NCI-H2171 treated with DMSO at 0.1 percent for 48 hours (cell line): ENCODE data around the gene KRT9.
"Not testable (repeated sequence)": the region's sequence is repeated elsewhere in the genome, so short reads cannot be mapped to it uniquely, and the experiment has no call there.

ENCODE experiments used
- DNase-seq: peaks from one replicate; lab custom pipeline; 2025; lab: John Stamatoyannopoulos, UW

Gene KRT9

DNA sequence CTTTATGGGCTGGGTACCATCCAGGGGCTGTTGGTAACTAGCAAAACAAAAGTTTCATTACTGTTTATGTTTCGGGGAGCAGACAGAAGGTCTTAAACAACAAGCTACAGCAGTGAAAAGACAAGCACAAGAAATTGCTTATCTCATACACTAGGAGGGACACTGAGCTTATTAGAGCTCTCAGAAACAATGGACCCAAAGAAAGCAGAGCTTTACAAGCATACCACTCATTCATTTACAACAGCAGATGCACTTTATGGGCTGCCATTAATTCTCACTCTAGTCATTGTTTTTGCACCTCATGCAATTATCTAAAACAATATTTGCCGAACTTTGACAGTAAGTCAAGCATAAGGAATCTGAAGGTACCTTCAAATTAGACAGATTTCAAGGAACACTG, 30.7 kb upstream of the KRT9 start:
- no peak for DNase-seq

DNA sequence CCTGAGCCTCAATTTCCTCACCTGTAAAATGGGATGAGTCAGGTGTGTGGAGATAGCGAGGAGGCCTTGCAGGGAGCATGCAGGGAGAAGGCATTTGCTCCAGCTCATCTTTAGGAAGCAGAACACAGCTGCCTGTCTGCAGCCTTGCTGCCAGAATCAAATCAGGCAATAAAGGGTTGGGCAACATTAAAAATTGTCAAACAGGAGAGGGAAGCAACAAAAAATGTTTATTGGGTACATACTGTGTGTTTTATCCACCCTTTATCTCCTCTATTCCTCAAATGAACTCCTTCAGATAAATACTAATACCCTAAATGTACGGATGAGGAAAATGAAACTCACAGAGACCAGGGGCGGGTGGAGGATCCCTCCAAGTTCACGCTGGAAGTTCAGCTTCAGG, 28.5 kb upstream of the KRT9 start:
- DNase-seq = no peak

DNA sequence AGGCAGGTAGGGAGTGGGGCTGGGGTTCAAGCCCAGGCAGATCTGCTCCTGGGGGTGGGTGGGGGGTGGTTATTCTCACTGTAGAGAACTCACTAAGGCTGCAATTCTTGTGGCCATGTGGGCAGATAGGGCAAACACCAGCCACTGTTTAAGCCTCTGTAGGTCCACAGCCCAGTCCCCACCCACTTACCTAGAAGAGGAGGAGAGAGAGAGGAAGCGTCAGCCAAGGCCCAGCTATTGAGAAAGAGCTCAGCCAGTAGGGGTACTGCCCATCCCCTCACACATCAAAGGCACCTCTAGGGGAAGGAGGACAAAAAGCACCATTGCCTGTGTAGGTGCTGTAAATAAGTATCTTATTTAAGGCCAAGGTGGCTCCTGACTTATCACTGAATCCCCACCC, 27.8 kb upstream of the KRT9 start:
- no peak for DNase-seq

DNA sequence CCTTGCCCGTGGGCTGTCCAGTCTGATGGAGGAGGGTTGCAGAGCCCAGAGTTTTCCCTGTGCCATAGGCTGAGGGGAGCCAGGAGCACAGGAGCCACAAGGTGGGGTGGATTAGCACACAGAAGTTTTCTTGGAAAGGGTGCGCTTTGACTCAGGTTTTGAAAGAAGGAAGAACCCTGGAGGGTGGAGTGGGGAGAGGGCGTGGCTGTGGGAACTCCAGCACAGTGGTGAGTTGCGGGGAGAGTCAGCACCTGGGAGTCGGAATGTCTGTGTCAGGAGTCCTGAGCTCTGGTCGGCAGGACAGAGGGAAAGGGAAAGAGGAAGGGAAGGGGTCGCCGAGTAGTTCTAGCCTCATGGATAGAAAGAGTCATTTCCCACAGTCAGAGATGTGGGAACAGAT, 23.7 kb upstream of the KRT9 start:
- no peak for DNase-seq

DNA sequence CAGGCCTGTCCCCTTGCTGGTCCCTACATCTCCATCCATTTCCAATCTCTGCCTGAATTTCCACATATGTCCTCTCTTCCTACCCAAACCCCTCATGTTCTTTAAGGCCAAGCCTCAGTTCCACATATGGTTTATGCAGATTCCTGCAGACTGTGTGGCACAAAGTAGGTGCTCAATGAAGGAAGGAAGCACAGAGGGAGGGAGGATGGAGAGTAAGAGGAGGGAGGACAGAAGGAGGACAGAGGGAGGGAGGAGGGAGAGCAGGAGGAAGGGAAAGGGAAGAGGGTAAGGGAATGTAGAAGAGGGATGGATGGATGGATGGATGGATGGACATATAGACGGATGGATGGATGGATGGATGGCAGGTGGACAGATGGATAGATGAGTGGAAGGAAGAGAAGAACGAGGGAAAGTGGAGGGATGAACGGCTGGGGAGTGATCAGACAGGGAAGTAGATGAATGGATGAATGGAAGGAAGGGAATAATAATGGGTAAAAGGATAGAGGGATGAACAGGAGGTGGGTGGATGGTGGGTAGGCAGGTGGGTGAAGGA, 22.6 kb upstream of the KRT9 start:
- DNase-seq = no peak

DNA sequence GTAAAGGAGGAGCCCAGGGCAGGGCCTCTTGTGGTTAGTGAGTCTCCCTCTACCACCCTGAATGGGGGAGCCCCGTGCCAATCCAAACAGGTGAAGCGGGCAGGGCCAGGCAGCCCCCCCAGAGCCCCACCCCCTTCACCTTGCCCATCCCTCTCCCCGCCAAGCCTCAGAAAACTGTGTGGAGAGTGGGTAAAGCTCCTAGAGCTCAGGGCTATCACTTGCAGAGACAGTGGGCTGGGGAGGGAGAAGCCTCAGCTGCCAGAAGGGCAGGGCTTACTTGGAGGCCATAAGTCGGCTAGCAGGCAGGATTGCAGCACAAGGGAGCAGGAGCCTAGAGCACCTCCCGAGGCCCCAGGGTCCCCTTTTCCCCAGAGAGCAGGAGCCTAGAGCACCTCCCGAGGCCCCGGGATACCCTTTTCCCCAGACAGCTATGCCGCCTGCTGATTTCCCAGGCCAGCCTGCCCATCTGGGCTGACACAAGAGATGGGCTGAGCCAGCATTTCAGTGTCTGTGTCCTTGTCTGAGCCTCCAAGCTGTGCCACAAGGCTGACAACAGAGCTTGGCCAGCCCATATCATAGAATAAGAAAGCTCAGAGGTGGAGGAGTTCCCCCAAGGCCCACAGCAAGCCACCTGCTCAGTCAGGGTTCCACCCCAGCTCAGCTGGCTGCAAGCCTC, 21.6 kb upstream of the KRT9 start:
- DNase-seq = no peak

DNA sequence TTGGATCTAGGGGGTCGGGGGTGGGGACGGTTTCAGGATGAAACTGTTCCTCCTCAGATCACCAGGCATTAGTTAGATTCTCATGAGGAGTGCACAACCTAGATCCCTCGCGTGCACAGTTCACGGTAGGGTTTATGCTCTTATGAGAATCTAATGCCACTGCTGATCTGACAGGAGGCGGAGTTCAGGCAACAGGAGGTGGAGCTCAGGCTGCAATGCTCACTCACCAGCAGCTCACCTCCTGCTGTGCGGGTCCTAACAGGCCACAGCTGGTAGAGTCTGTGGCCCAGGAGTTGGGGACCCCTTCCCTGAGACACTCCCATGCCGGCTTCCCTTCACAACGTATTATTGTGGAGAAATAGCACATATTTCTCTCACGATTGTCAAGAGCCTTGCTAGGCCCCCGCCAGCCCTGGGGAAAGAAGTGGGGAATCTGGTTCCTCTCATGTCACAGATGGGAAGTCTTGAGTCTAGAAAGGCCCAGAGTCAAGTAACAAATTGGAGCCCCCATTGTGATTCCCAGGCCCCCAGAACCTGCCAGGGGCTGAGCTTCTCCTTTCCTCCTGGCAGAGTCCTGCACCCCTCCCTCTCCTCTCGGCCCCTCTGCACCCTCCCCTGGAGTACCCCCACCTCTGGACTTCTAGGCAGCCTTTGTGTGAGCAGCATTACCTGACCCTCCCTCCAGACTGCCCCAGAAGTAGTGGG, 20.9 kb upstream of the KRT9 start:
- no peak for DNase-seq

DNA sequence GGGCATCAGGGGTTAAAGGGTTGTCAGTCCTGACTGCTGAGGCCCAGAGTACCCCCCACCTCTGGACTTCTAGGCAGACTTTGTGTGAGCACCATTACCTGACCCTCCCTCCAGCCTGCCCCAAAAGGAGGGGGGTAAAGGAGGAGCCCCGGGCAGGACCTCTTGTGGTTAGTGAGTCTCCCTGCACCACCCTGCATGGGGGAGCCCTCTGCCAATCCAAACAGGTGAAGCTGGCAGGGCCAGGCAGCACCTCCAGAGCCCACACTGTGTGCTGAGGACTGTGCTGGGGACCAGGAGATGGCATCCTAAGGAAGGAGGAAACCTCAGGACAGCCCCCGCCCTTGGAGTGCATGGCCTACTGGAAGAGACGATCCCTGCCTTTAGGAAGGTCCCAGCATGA, 17.4 kb upstream of the KRT9 start:
- DNase-seq = no peak

DNA sequence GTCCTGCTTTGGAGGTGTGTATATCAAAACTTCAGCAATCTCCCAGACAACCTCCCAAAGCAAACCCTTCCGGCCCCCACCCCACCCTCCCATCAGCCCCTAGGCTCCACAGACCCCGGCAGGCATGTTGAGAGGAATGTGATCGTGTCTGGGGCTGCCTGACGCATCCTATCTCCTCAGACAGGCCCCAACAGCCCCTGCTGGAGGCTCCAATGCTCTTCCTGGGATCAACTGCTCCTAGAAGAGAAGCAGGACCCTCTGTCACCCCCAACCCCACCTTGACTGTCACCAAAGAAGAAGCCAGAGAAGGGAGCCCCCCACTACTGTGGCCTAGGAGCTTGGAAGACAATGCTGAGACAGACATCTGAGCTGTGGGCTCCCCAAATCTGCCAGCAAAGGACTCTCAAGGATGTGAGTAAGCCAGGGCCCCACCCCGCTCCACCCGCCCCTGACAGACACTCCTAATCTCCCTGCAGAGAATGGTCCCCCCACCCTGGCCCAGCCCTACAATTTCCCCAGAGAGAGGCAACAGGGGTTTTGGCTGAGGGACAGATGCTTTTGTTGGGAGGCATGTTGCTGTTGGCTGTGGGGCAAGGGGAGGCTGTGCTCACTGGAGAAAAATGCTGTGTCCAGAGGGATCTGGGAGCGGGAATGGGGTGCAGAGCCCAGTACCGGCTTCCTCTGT, 16.4 kb upstream of the KRT9 start:
- DNase-seq = no peak

DNA sequence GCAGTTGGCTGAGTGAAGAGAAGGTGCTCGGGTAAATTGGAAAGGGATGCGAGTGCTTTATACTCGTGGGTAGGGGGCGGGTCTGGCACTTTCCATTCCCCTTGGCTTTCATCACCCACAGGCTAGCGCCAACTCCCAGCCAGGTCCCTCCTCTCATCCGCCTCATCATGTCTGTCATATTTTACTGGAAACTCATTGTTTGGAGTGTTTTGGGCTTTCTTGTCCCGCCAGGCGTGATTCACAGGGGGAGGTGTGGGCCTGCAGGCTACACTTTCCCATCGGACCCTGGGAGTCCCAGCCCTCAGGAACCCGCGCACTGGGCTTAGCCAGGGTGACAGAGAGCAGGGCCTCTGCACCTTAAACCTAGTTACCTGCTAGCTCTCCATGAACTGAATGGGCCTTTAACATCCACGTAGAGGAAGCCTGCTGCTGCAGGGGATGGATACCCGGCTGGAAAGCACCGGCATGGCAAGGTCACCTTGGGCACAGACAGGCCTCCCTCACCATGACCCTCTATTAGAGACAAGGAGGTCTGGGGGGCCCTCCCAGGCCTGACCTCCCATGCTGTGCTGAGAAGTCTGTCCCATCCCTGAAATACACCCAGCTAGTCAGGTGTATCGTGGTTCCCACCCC, 15.1 kb upstream of the KRT9 start, which contains the start of gene KRT14:
Gene KRT14, minus strand, starts transcription at position 33 of the 633 bp plus-strand sequence. CDS start 61 bp downstream, outside the sequence.
- no peak for DNase-seq

DNA sequence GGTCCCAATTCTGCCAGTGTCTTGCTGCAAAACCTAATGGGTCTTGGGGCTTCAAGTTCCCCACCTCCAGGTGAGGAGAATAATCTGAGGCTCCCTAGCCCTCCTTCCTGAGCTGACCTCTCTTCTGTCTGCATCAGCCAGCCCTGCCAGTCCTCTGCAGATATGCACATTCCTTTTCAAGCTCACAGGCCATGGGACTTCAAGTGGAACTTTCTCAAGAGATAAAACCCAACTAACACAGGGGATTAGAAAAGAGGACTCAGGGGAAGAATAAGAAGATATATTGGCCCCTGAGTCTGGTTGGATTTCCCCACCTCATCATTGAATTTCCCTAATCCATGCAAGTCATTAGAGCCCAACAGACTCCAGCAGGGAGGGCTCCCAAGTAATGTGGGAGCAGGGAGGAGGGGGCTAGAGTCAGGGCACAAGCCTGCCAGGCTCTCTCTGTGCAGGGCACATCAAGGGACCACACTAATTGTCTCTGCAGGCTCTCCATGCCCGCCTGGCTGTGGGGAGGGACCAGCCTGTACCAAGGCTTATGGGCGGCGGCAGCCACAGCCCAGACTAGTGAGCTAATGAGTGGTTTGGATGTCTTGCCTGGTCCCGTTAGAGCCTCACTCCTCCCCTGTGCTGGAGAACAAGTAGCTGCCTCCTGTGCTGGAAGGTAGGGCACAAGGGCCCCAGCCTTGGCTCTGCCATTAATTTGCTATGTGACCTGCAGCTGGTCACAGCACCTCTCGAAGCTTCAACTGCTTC, 13.6 kb upstream of the KRT9 start:
- DNase-seq = no peak

DNA sequence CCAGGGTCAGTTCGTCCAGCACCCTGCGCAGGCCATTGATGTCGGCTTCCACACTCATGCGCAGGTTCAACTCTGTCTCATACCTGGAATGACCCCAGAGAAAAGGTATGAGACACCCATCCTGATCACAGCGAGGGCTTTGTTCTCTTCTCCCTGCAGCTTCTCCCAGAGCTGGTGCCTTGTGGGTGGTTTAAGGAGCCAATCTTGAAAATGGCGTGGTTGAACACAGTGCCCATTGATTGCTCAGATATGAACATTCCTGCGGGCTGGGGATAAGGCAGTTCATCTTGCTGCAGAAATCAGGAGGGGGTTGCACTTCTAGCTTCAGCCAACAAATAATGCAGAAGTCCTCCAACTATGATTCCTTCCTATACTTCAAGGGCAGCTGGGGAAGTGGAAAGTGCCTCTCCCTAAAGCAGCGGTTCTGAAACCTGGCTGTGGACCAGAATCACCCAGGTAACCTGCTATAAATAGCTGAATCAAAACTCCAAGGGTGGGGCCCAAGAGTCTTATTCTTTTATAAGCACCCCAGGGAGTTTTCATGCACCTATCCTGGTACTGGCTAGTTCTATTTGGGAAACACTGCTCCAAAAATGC, 12.6 kb upstream of the KRT9 start:
- DNase-seq = not testable (repeated sequence)

DNA sequence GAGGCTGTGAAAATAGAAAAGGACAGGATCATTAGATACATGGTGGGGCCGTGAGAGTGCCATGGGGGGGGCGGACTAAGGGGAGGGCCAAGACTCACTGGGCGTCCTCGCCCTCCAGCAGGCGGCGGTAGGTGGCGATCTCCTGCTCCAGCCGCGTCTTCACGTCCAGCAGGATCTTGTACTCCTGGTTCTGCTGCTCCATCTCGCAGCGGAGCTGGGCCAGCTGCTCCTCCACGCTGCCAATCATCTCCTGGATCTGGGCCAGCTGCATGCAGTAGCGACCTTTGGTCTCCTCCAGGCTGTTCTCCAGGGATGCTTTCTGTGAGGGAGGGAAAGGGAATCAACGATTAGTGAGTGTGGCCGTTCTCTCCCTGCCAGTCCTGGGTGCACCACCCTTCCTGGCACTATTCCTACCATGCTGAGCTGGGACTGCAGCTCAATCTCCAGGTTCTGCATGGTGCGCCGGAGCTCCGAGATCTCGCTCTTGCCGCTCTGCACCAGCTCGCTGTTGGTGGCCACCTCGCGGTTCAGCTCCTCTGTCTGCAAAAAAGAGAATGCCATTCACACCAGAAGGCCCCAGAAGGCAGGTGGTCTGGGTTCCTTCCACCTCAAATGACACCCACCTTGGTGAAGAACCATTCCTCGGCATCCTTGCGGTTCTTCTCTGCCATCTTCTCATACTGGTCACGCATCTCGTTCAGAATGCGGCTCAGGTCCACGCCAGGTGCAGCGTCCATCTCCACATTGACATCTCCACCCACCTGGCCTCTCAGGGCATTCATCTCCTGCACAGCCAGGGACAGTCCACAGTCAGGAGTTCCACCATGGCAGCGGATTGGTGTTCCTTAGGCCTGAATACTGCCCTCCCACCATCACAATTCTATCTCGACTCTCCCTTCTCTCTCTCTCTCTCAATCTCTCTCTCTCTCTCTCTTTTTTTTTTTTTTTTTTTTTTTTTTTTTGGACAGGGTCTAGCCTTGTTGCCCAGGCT, 11.6 kb upstream of the KRT9 start:
- peak; percentile 11 for DNase-seq

DNA sequence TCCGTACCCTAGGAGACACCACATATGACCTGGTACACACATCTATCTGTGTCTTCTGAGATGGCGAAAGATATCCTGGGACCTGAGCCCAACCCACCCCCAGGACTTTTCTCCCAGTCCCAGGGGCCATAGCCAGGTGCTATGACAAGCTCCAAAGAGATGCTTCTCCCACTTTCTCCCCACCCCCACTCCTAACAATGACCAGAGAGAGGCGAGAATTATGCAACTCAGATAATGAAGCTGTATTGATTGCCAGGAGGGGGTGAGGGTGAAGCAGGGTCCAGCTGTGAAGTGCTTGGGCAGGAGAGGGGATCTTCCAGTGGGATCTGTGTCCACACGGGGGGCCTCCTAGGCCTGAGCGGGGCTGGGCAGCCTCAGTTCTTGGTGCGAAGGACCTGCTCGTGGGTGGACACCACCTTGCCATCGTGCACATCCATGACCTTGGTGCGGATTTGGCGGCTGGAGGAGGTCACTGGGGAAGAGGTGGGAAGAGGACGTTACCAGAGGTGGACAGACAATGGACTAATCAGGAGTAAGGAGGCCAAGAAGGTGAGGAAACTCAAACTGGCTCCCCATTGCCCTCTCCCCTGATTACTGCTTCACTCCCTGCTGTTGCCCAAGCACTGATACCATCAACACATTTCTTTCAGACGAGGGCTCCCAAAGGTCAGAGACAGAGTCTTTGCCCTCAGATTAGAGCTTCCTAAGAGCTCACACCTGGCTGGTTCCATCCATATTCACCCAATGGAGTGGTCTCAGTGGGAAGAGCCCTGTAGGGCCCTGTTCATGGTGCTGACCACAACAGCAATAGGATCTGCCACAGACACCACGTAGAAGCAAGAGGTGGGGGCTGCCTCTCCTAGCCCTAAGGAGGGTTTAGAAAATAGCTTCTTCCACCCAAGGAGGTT, 10.5 kb upstream of the KRT9 start:
- DNase-seq = not testable (repeated sequence)

DNA sequence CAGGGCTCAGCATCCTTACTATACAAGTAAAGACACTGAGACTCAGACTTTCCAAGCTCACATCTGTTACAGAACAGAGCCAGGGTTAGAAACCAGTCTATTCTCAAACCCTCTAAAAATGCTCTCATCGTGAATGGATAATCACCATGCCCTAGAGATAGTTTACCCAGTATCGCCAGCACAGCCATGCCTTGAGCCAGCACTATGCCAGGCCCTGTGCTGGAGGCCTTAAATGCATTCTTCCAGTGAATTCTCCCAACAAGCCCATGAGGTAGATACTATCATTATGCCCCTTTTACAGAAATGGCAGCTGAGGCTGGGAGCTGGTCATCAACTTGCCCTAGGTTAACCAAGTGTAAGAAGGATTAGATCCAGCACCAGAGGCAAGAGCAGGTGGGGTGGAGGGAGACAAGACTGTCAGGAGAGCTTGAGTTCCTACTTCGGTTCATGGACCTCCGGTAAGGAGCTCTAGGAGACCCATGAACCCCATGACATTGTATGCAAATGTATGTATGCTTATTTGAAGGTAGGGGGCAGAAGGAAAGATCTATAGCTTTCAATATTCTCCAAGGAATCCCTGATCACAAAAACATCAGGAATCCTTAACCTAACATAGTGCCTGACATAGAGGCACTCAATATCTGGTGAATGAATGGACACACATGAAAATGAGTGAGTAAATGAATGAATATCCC, 9.7 kb upstream of the KRT9 start:
- no peak for DNase-seq

DNA sequence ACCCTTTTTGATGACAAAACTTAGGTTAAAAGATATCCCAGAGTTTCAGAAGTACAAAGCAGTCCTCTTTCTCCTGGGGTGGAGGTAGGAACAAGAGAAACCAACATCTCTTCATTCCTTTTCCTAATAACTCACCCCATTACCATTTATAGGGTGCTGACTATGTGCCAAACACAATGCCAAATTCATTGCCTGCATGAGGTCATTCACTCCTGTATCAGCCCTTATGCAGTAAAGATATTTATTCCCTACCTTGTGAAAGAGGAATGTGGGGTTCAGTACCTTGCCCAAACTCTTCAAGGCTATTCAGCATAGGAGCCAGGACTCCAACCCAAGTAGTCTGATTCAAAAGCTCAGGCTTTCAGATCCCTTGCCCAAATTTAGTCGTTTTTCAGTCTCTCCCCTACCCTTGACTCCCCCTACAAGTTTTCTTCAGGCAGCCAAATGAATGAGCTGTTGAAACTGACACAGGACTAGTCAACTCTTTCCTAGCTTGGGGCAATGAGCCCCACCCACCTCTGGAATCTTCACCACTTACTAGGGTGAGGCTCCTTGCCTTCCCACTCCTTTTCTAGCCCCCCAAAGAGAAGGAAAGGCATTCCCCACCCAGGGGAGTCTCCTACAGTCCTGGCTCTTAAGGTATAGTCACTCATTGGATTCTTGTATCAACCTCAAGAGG, 9.0 kb upstream of the KRT9 start:
- no peak for DNase-seq

DNA sequence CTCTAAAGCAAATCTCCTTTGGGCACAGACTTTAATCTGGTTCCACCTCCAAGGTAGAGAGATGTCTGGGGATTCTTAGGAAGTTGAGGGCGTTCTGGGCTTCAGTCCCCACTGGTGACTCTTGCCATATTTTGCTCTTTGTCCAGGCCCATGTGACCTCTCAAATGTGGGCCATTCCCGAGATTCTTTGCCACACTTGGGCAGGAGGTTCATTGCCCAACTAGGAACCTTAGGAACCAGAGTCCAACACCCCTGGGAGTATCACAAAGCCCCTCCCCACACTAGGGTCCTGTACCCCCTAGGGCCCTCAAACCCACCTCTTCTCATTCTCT, 8.4 kb upstream of the KRT9 start:
- DNase-seq = no peak
